Activated CD8-positive, alpha-beta T cell treated with anti-CD3 and anti-CD28 coated beads, Interleukin-2, amount 10 ng/mL, durations not matched to agents 7 days and 5 days (primary cell): ENCODE results near the gene CASP1. TPM values are rescaled to one million over a fixed set of nuclear protein-coding genes. Genes with fewer than 3 reads are reported as not detected.
"Not testable (repeated sequence)": the region's sequence is repeated elsewhere in the genome, so short reads cannot be mapped to it uniquely, and the experiment has no call there.

Experiments used
- ATAC-seq: fragments of 150-1000 bp; cut with Tn5 transposase; one replicate; pipeline ENCODE4 v1.10.0; 2021; ENCODE audit warnings: moderate library complexity
- CTCF ChIA-PET: fragments of 350-600 bp; sonication (Branson Sonifier 250); formaldehyde crosslinking; loops from one replicate; lab custom pipeline; 2021; ENCODE audit warnings: antibody characterized with exemption; lab: Charles Lee
- POLR2A ChIA-PET: fragments of 350-600 bp; sonication (Branson Sonifier 250); formaldehyde crosslinking; loops from one replicate; lab custom pipeline; 2021; ENCODE audit warnings: antibody characterized with exemption; lab: Charles Lee
- DNase-seq: peaks from one replicate; pipeline ENCODE4 v3.0.0-alpha.2; 2020
- H3K27ac Mint-ChIP-seq: one replicate; pipeline ENCODE4 v1.8.0; 2021; ENCODE audit warnings: mild to moderate bottlenecking, mixed read lengths
- H3K27me3 Mint-ChIP-seq: one replicate; pipeline ENCODE4 v1.8.0; 2021; ENCODE audit warnings: low read depth, mixed read lengths
- H3K36me3 Mint-ChIP-seq: one replicate; pipeline ENCODE4 v1.8.0; 2021; ENCODE audit warnings: low read depth, mixed read lengths
- H3K4me1 Mint-ChIP-seq: one replicate; pipeline ENCODE4 v1.8.0; 2021; ENCODE audit warnings: low read depth, mixed read lengths
- H3K4me3 Mint-ChIP-seq: one replicate; pipeline ENCODE4 v1.8.0; 2021; ENCODE audit warnings: mild to moderate bottlenecking, mixed read lengths
- H3K9me3 Mint-ChIP-seq: one replicate; pipeline ENCODE4 v1.8.0; 2022; ENCODE audit warnings: mixed read lengths; ENCODE audit not compliant: insufficient read depth
- total RNA-seq, 2 experiments: library from RNA; stranded (reverse); gene quantifications; one replicate each; pipeline ENCODE4 v1.2.3, GENCODE V29; 2021

Gene CASP1
- total RNA-seq, 2 experiments from 2014 or later = 87.6 to 97.8 TPM

GRCh38 chr11:105042178-105042577 is 7.2 kb upstream of the CASP1 start:
- H3K4me3 Mint-ChIP-seq = no peak overlapping the region
- no peaks in the 10 kb centered on the region for H3K27me3 Mint-ChIP-seq
- H3K27ac Mint-ChIP-seq = no peak overlapping the region
- H3K4me1 Mint-ChIP-seq = peaks cover 46% of the 10 kb centered on the region
- no peak for ATAC-seq
- peaks cover 56% of the 10 kb centered on the region for H3K36me3 Mint-ChIP-seq
- H3K9me3 Mint-ChIP-seq = peaks cover 6% of the 10 kb centered on the region
- no peak for DNase-seq
- POLR2A ChIA-PET = no interaction called here
- CTCF ChIA-PET = no interaction called here

DNA sequence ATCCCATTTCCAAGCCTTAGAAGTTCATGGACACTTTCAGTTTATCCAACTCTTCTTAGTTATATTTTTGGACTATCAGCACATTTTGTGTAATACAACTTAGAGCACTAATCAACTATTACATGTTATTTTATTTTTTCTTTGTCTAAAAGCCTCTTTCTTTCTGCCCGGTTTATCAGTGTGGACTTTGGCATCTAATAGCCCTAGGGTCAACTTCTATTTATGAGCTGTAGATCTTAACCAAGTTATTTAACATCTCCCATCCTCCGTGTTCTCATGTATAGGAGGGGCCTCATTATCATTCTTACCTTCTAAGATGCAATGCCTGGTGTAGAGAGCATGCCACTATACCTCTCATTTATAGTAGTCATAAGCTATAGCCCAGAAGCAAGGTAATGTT is 5.8 kb upstream of the CASP1 start:
- DNase-seq = no peak
- ChIA-PET CTCF (no interaction called here), POLR2A (no interaction called here)
- Mint-ChIP-seq H3K27ac (no peak overlapping the region), H3K4me1 (peaks cover 35% of the 10 kb centered on the region), H3K4me3 (no peak overlapping the region), H3K36me3 (peaks cover 61% of the 10 kb centered on the region), H3K27me3 (no peaks in the 10 kb centered on the region), H3K9me3 (peaks cover 6% of the 10 kb centered on the region)
- ATAC-seq = no peak

GRCh38 chr11:105034388-105034787 is 556 bp downstream of the CASP1 start:
- Mint-ChIP-seq H3K36me3 (peaks cover 63% of the 10 kb centered on the region), H3K4me3 (peak overlapping the region; percentile 87), H3K27ac (peak overlapping the region; percentile 93), H3K4me1 (peaks cover 36% of the 10 kb centered on the region)
- not testable (repeated sequence) for DNase-seq, H3K9me3 Mint-ChIP-seq, H3K27me3 Mint-ChIP-seq
- CTCF ChIA-PET = interaction anchor here (1.1 to 2.2 kb wide), 2 partner anchors 9 to 33 kb away, joined by 3 to 10 read pairs; no protein-coding TSS in a partner anchor
- POLR2A ChIA-PET = interaction anchor here (1.0 kb wide), 1 partner anchor 9 kb away, joined by 3 read pairs; no protein-coding TSS in a partner anchor
- peak; percentile 3 for ATAC-seq

- ChIA-PET CTCF (interaction anchor here (1.1 to 2.2 kb wide), 2 partner anchors 10 to 32 kb away, joined by 3 to 10 read pairs; no protein-coding TSS in a partner anchor), POLR2A (interaction anchor here (1.0 kb wide), 1 partner anchor 9 kb away, joined by 3 read pairs; no protein-coding TSS in a partner anchor)
- H3K27me3 Mint-ChIP-seq = no peaks in the 10 kb centered on the region
- DNase-seq (no peak), ATAC-seq (peak; percentile 56)
- peak overlapping the region; percentile 87 for H3K4me3 Mint-ChIP-seq
- peaks cover 65% of the 10 kb centered on the region for H3K36me3 Mint-ChIP-seq
- H3K27ac Mint-ChIP-seq = peak overlapping the region; percentile 93
- peaks cover 38% of the 10 kb centered on the region for H3K4me1 Mint-ChIP-seq
- no peaks in the 10 kb centered on the region for H3K9me3 Mint-ChIP-seq
Observed at GRCh38 chr11:105033781-105034180, 1.2 kb downstream of the CASP1 start.

GRCh38 chr11:105033343-105033742 is 1.6 kb downstream of the CASP1 start:
- Mint-ChIP-seq H3K27ac (peak overlapping the region; percentile 58), H3K4me3 (peak overlapping the region; percentile 87), H3K36me3 (peaks cover 66% of the 10 kb centered on the region), H3K9me3 (no peaks in the 10 kb centered on the region), H3K27me3 (no peaks in the 10 kb centered on the region), H3K4me1 (peaks cover 42% of the 10 kb centered on the region)
- ATAC-seq (peak; percentile 40), DNase-seq (no peak)
- POLR2A ChIA-PET = interaction anchor here (1.0 kb wide), 1 partner anchor 10 kb away, joined by 3 read pairs; no protein-coding TSS in a partner anchor
- CTCF ChIA-PET = interaction anchor here (1.1 to 2.2 kb wide), 2 partner anchors 10 to 32 kb away, joined by 3 to 10 read pairs; no protein-coding TSS in a partner anchor

- peak overlapping the region; percentile 87 for H3K4me3 Mint-ChIP-seq
- POLR2A ChIA-PET = no interaction called here
- H3K9me3 Mint-ChIP-seq = no peaks in the 10 kb centered on the region
- no peak overlapping the region for H3K27ac Mint-ChIP-seq
- no peaks in the 10 kb centered on the region for H3K27me3 Mint-ChIP-seq
- no peak for ATAC-seq
- CTCF ChIA-PET = interaction anchor here (2.2 kb wide), 1 partner anchor 11 kb away, joined by 10 read pairs; no protein-coding TSS in a partner anchor
- peaks cover 63% of the 10 kb centered on the region for H3K36me3 Mint-ChIP-seq
- H3K4me1 Mint-ChIP-seq = peaks cover 47% of the 10 kb centered on the region
- no peak for DNase-seq
Observed at GRCh38 chr11:105032495-105032894, 2.4 kb downstream of the CASP1 start.

- Mint-ChIP-seq H3K9me3 (no peaks in the 10 kb centered on the region), H3K4me3 (peak overlapping the region; percentile 19), H3K4me1 (peaks cover 23% of the 10 kb centered on the region), H3K36me3 (peaks cover 75% of the 10 kb centered on the region), H3K27ac (no peak overlapping the region), H3K27me3 (no peaks in the 10 kb centered on the region)
- no peak for DNase-seq
- POLR2A ChIA-PET = no interaction called here
- CTCF ChIA-PET = interaction anchor here (0.9 to 1.9 kb wide), 2 partner anchors 18 to 27 kb away, joined by 3 to 6 read pairs; no protein-coding TSS in a partner anchor
- ATAC-seq = no peak
Observed at GRCh38 chr11:105027678-105028077, 7.3 kb downstream of the CASP1 start.

GRCh38 chr11:105024394-105024793 is 10.6 kb downstream of the CASP1 start:
- H3K27me3 Mint-ChIP-seq = no peaks in the 10 kb centered on the region
- CTCF ChIA-PET = no interaction called here

GRCh38 chr11:105023003-105023402 is 11.9 kb downstream of the CASP1 start, which contains the start of gene CASP5:
CASP5 (minus strand) TSS chr11:105023168; CDS start chr11:105023136, 32 bp downstream.
- POLR2A ChIA-PET = no interaction called here
- ATAC-seq = no peak

More at GRCh38 chr11:105024394-105024793, 10.6 kb downstream of the CASP1 start:
- POLR2A ChIA-PET = no interaction called here
- ATAC-seq (no peak), DNase-seq (no peak)
- Mint-ChIP-seq H3K9me3 (no peaks in the 10 kb centered on the region), H3K4me3 (no peak overlapping the region), H3K36me3 (peaks cover 47% of the 10 kb centered on the region), H3K27ac (no peak overlapping the region), H3K4me1 (peaks cover 11% of the 10 kb centered on the region)

DNA sequence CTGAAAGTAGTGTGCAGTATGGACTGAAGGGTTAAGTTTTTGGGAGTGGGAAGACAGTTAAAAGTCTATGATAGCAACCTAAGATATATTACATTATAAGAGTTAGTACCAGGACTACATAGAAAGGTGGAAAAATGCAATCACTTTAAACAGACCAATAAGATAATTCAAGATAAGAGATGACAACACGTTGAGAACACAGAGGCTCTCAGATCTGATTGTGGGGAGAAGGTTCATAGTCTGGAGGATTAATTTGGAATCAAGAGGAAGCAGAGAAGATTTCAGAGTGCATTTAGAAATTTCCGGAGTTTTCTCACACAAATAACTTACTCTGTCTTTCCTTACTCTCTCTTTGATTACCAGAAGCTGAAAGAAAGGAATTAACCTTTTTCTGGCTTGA is 12.4 kb downstream of the CASP1 start:
- Mint-ChIP-seq H3K27me3 (no peaks in the 10 kb centered on the region), H3K4me1 (no peaks in the 10 kb centered on the region), H3K9me3 (no peaks in the 10 kb centered on the region), H3K4me3 (no peak overlapping the region), H3K36me3 (peaks cover 31% of the 10 kb centered on the region), H3K27ac (no peak overlapping the region)
- POLR2A ChIA-PET = no interaction called here
- ATAC-seq = no peak
- no peak for DNase-seq
- CTCF ChIA-PET = no interaction called here

More at GRCh38 chr11:105023003-105023402, 11.9 kb downstream of the CASP1 start, which contains the start of gene CASP5:
- Mint-ChIP-seq H3K27ac (no peak within 1 kb of the TSS), H3K4me1 (peaks cover 4% of the 10 kb centered on the region), H3K27me3 (no peaks in the 10 kb centered on the region), H3K4me3 (no peak within 1 kb of the TSS), H3K9me3 (no peaks in the 10 kb centered on the region), H3K36me3 (peaks cover 36% of the 10 kb centered on the region)
- DNase-seq = no peak
- CTCF ChIA-PET = no interaction called here

GRCh38 chr11:105007463-105007862 is 27.5 kb downstream of the CASP1 start:
- H3K36me3 Mint-ChIP-seq = no peaks in the 10 kb centered on the region
- no peaks in the 10 kb centered on the region for H3K9me3 Mint-ChIP-seq
- H3K4me3 Mint-ChIP-seq = no peak overlapping the region
- H3K27me3 Mint-ChIP-seq = no peaks in the 10 kb centered on the region
- no peak overlapping the region for H3K27ac Mint-ChIP-seq
- ATAC-seq (no peak), DNase-seq (no peak)
- no peaks in the 10 kb centered on the region for H3K4me1 Mint-ChIP-seq
- ChIA-PET POLR2A (no interaction called here), CTCF (no interaction called here)

- CTCF ChIA-PET = no interaction called here
- H3K9me3 Mint-ChIP-seq = no peaks in the 10 kb centered on the region
- ATAC-seq = no peak
- DNase-seq = no peak
- POLR2A ChIA-PET = no interaction called here
- no peaks in the 10 kb centered on the region for H3K27me3 Mint-ChIP-seq
- H3K36me3 Mint-ChIP-seq = no peaks in the 10 kb centered on the region
- H3K27ac Mint-ChIP-seq = no peak overlapping the region
- H3K4me1 Mint-ChIP-seq = peaks cover 4% of the 10 kb centered on the region
- no peak overlapping the region for H3K4me3 Mint-ChIP-seq
Observed at GRCh38 chr11:105005451-105005845, 29.5 kb downstream of the CASP1 start.
